ENCODE data around the gene SLC6A3.

DNA sequence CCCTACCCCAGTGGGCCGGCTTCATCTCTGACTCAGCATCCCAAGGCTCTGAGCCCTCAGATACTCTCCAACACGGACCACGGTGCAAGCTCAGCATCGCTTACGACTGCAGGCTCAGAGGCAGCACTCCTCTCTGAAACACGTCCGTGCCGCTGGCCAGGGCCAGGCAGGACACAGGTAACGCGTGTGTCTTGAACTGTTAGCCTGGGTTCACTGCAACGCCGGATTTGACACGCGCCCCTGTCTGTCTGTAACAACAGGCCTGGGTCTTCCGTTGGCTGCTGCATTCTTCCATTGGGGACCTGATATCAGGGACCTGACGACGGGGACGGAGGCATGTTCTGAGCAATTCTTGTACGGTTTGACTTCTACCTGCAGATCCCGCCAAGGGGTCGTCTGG lies 6.4 kb downstream of the SLC6A3 start:
- TF ChIP-seq CTCF (conservative IDR thresholded peaks at IDR 0.05 in 1 of 2, IDR thresholded peaks at IDR 0.05 in 1 of 2; ENCODE audit: low read depth in 1 of 2, low read length in 2 of 2) (no peak), EZH2 (IDR thresholded peaks at IDR 0.05; ENCODE audit: low read length, missing control alignments) (no peak)

All from fibroblast of lung (primary cell).